GM12801 (cell line): ENCODE measurements around the gene DSN1.

Experiments used
- CTCF ChIP-seq: IDR thresholded peaks from one replicate; pipeline ENCODE4 v1.5.1; 2011; ENCODE audit warnings: control low read depth; ENCODE audit not compliant: insufficient read length; ENCODE audit errors: extremely low read depth

The DSN1 gene

GRCh38 chr20:36773597-36774390, at the start of gene DSN1:
TSS of gene DSN1 (minus strand) at chr20:36773763. CDS start at chr20:36771458, 2,305 bp downstream.
- TF ChIP-seq CTCF, result no peak

GRCh38 chr20:36823121-36823520, 49.6 kb upstream of the DSN1 start:
- no peak for TF ChIP-seq CTCF

- TF ChIP-seq CTCF, result no peak
These were observed 48.4 kb upstream of the DSN1 start for GRCh38 chr20:36821964-36822437.

GRCh38 chr20:36820928-36821327, 47.4 kb upstream of the DSN1 start:
- no peak for TF ChIP-seq CTCF

- no peak for TF ChIP-seq CTCF
These were observed 46.5 kb upstream of the DSN1 start for GRCh38 chr20:36820073-36820472.

- no peak for TF ChIP-seq CTCF
These were observed 46.1 kb upstream of the DSN1 start for GRCh38 chr20:36819659-36820058.

- TF ChIP-seq CTCF, result no peak
These were observed 45.3 kb upstream of the DSN1 start for GRCh38 chr20:36818861-36819260.

GRCh38 chr20:36818185-36818584, 44.6 kb upstream of the DSN1 start:
- TF ChIP-seq CTCF, result no peak
